GM23248 (cell line): Measurements from ENCODE around the gene PARD3B. TPM values are rescaled to one million over a fixed set of nuclear protein-coding genes. Genes with fewer than 3 reads are reported as not detected.

ENCODE experiments used
- DNase-seq: peaks from one replicate; pipeline ENCODE4 v3.0.0-alpha.2; 2015
- H2AFZ ChIP-seq: fragments of 200-600 bp; sonication (generic); 2 replicates; pipeline ENCODE4 v1.6.1; 2016; ENCODE audit warnings: antibody characterized with exemption
- H3F3A ChIP-seq: fragments of 200-600 bp; sonication (generic); 2 replicates; pipeline ENCODE4 v1.6.1; 2016; ENCODE audit warnings: mild to moderate bottlenecking, antibody characterized with exemption, mixed run types; ENCODE audit not compliant: insufficient read depth
- H3K27ac ChIP-seq: fragments of 200-600 bp; sonication (generic); 2 replicates; pipeline ENCODE4 v1.5.1; 2016; ENCODE audit warnings: mild to moderate bottlenecking
- H3K27me3 ChIP-seq: fragments of 200-600 bp; sonication (generic); replicated peaks from 2 replicates; pipeline ENCODE4 v1.6.1; 2016; ENCODE audit warnings: mild to moderate bottlenecking; ENCODE audit not compliant: insufficient read depth
- H3K36me3 ChIP-seq: fragments of 200-600 bp; sonication (generic); 2 replicates; pipeline ENCODE4 v1.6.1; 2016; ENCODE audit warnings: low read depth, mild to moderate bottlenecking
- H3K4me1 ChIP-seq: fragments of 200-600 bp; sonication (generic); 2 replicates; pipeline ENCODE4 v1.6.1; 2016; ENCODE audit warnings: mild to moderate bottlenecking; ENCODE audit not compliant: insufficient read depth
- H3K4me2 ChIP-seq: fragments of 200-600 bp; sonication (generic); one replicate; pipeline ENCODE4 v1.6.1; 2016; ENCODE audit warnings: mild to moderate bottlenecking; ENCODE audit not compliant: unreplicated experiment
- H3K4me3 ChIP-seq: fragments of 200-600 bp; sonication (generic); 2 replicates; pipeline ENCODE4 v1.5.1; 2016; ENCODE audit warnings: mild to moderate bottlenecking
- H3K79me2 ChIP-seq: fragments of 200-600 bp; sonication (generic); 2 replicates; pipeline ENCODE4 v1.6.1; 2016; ENCODE audit warnings: mild to moderate bottlenecking; ENCODE audit not compliant: insufficient read depth
- H3K9ac ChIP-seq: fragments of 200-600 bp; sonication (generic); 2 replicates; pipeline ENCODE4 v1.6.1; 2016; ENCODE audit warnings: mild to moderate bottlenecking
- H3K9me2 ChIP-seq: fragments of 200-600 bp; sonication (generic); 2 replicates; pipeline ENCODE4 v1.6.1; 2016; ENCODE audit warnings: mixed run types, mild to moderate bottlenecking, moderate library complexity; ENCODE audit not compliant: insufficient read depth
- H3K9me3 ChIP-seq: fragments of 200-600 bp; sonication (generic); one replicate; pipeline ENCODE4 v1.6.1; 2017; ENCODE audit warnings: low read depth
- H4K20me1 ChIP-seq: fragments of 200-600 bp; sonication (generic); 2 replicates; pipeline ENCODE4 v1.6.0; 2016; ENCODE audit not compliant: insufficient read depth
- EZH2 ChIP-seq: fragments of 200-600 bp; sonication (generic); IDR thresholded peaks from 2 replicates; pipeline ENCODE4 v1.6.1; 2018; ENCODE audit warnings: antibody characterized with exemption, mild to moderate bottlenecking; ENCODE audit not compliant: insufficient read depth, poor library complexity, severe bottlenecking
- EZH2phosphoT487 ChIP-seq: fragments of 200-600 bp; sonication (generic); IDR thresholded peaks from 2 replicates; pipeline ENCODE4 v1.6.1; 2018; ENCODE audit warnings: antibody characterized with exemption, moderate library complexity, mild to moderate bottlenecking, low read depth; ENCODE audit not compliant: insufficient read depth
- WGBS, 2 experiments: methylation state at CpG; one replicate each; pipeline ENCODE4 v1.1.6; 2015 to 2017; ENCODE audit warnings: low lambda C conversion rate in 2 of 2, low coverage in 1 of 2; ENCODE audit errors: missing lambda C conversion rate in 2 of 2; 5-methylcytosine and 5-hydroxymethylcytosine counted together
- in situ Hi-C: fragments of 300-500 bp; cut with MboI; formaldehyde crosslinking; loops from 2 replicates; pipeline ENCODE4 v1.15.0; 2020
- polyA plus RNA-seq: library from polyadenylated mRNA; unstranded; fragments of >200 nt; fragmentation: Nextera tagmentation; extraction: Ambion mirVana; gene quantifications from 2 replicates; pipeline ENCODE4 v1.2.1, GENCODE V29; 2016
- total RNA-seq: library from RNA; depleted of rRNA; stranded (reverse); fragments of >200 nt; shearing (Covaris generic); gene quantifications from 2 replicates; pipeline ENCODE4 v1.2.3, GENCODE V29; 2014

PARD3B gene
- total and polyA plus RNA-seq, 2 experiments from 2014 or later: 2.5 to 6.9 TPM

- WGBS, 2 experiments: 18 to 24% methylated on average over 6 of the region's 6 CpGs
- no peaks in the 10 kb centered on the region for H3K36me3 ChIP-seq
- 0 out of 2 replicates have a peak overlapping the region, but pooled peaks have one; percentile 21 for H2AFZ ChIP-seq
- no peaks in the 10 kb centered on the region for H3K27me3 ChIP-seq
- H3K4me2 ChIP-seq: peak overlapping the region; percentile 18
- TF ChIP-seq EZH2: no peak
- no peak for TF ChIP-seq EZH2phosphoT487
- no peaks in the 10 kb centered on the region for H4K20me1 ChIP-seq
- H3K79me2 ChIP-seq: no peaks in the 10 kb centered on the region
- H3K4me1 ChIP-seq: peaks cover 16% of the 10 kb centered on the region
- H3K9me3 ChIP-seq: no peaks in the 10 kb centered on the region
- in situ Hi-C loops: no loop called here
- peak; percentile 47 for DNase-seq
- H3K27ac ChIP-seq: no peak overlapping the region
- no peak overlapping the region for H3K4me3 ChIP-seq
- no peaks in the 10 kb centered on the region; the same call in 1 of the 2 replicates for H3F3A ChIP-seq
- H3K9ac ChIP-seq: no peak overlapping the region
- no peaks in the 10 kb centered on the region for H3K9me2 ChIP-seq
Observed at GRCh38 chr2:205462681-205463345, 917.5 kb downstream of the PARD3B start.

- no peaks in the 10 kb centered on the region; the same call in 1 of the 2 replicates for H3F3A ChIP-seq
- no peak for TF ChIP-seq EZH2phosphoT487
- TF ChIP-seq EZH2: no peak
- no peaks in the 10 kb centered on the region for H3K79me2 ChIP-seq
- H4K20me1 ChIP-seq: no peaks in the 10 kb centered on the region
- peaks cover 16% of the 10 kb centered on the region for H3K4me1 ChIP-seq
- no peak overlapping the region for H3K9ac ChIP-seq
- H3K9me2 ChIP-seq: no peaks in the 10 kb centered on the region
- H3K27me3 ChIP-seq: no peaks in the 10 kb centered on the region
- no peak overlapping the region for H2AFZ ChIP-seq
- H3K4me2 ChIP-seq: no peak overlapping the region
- DNase-seq: no peak
- no peaks in the 10 kb centered on the region for H3K36me3 ChIP-seq
- 88 to 93% methylated on average over 5 of the region's 5 CpGs for WGBS, 2 experiments
- no peaks in the 10 kb centered on the region for H3K9me3 ChIP-seq
- in situ Hi-C loops: no loop called here
- no peak overlapping the region for H3K4me3 ChIP-seq
- H3K27ac ChIP-seq: no peak overlapping the region
Observed at GRCh38 chr2:205463466-205464025, 918.3 kb downstream of the PARD3B start.

- Histone ChIP-seq H3K4me1 (peaks cover 16% of the 10 kb centered on the region), H2AFZ (no peak overlapping the region), H3K4me2 (no peak overlapping the region), H3K9me2 (no peaks in the 10 kb centered on the region), H3K9ac (no peak overlapping the region), H3K79me2 (no peaks in the 10 kb centered on the region), H3K9me3 (no peaks in the 10 kb centered on the region), H3F3A (no peaks in the 10 kb centered on the region; the same call in 1 of the 2 replicates), H4K20me1 (no peaks in the 10 kb centered on the region), H3K4me3 (no peak overlapping the region), H3K27me3 (no peaks in the 10 kb centered on the region), H3K27ac (no peak overlapping the region), H3K36me3 (no peaks in the 10 kb centered on the region)
- DNase-seq: no peak
- WGBS, 2 experiments: 83 to 84% methylated on average over 3 of the region's 3 CpGs
- TF ChIP-seq EZH2phosphoT487 (no peak), EZH2 (no peak)
- in situ Hi-C loops: no loop called here
Observed at GRCh38 chr2:205464681-205465080, 919.4 kb downstream of the PARD3B start.

GRCh38 chr2:205465791-205466190, 920.5 kb downstream of the PARD3B start:
- TF ChIP-seq EZH2phosphoT487 (no peak), EZH2 (no peak)
- Histone ChIP-seq H3K36me3 (no peaks in the 10 kb centered on the region), H3K4me3 (no peak overlapping the region), H4K20me1 (no peaks in the 10 kb centered on the region), H3K4me1 (peaks cover 16% of the 10 kb centered on the region), H3K27me3 (no peaks in the 10 kb centered on the region), H3K9me2 (no peaks in the 10 kb centered on the region), H3F3A (no peaks in the 10 kb centered on the region; the same call in 1 of the 2 replicates), H2AFZ (no peak overlapping the region), H3K9ac (no peak overlapping the region), H3K4me2 (no peak overlapping the region), H3K9me3 (no peaks in the 10 kb centered on the region), H3K27ac (no peak overlapping the region), H3K79me2 (no peaks in the 10 kb centered on the region)
- 78 to 86% methylated on average over 3 of the region's 3 CpGs for WGBS, 2 experiments
- in situ Hi-C loops: no loop called here
- no peak for DNase-seq

GRCh38 chr2:205471776-205472175, 926.5 kb downstream of the PARD3B start:
- H3K4me2 ChIP-seq: no peak overlapping the region
- H3K9me2 ChIP-seq: no peaks in the 10 kb centered on the region
- DNase-seq: no peak
- no peaks in the 10 kb centered on the region for H3K36me3 ChIP-seq
- H3K27me3 ChIP-seq: no peaks in the 10 kb centered on the region
- no peaks in the 10 kb centered on the region for H3K9me3 ChIP-seq
- H3K4me3 ChIP-seq: no peak overlapping the region
- H3K4me1 ChIP-seq: peaks cover 14% of the 10 kb centered on the region
- no peak overlapping the region for H3K9ac ChIP-seq
- peaks cover 14% of the 10 kb centered on the region for H3F3A ChIP-seq
- TF ChIP-seq EZH2 (no peak), EZH2phosphoT487 (no peak)
- in situ Hi-C loops: no loop called here
- H3K27ac ChIP-seq: no peak overlapping the region
- H4K20me1 ChIP-seq: no peaks in the 10 kb centered on the region
- WGBS, 2 experiments: 96 to 98% methylated on average over 2 of the region's 2 CpGs
- no peak overlapping the region for H2AFZ ChIP-seq
- H3K79me2 ChIP-seq: no peaks in the 10 kb centered on the region
